ENCODE data around the gene CHRNA7.

DNA sequence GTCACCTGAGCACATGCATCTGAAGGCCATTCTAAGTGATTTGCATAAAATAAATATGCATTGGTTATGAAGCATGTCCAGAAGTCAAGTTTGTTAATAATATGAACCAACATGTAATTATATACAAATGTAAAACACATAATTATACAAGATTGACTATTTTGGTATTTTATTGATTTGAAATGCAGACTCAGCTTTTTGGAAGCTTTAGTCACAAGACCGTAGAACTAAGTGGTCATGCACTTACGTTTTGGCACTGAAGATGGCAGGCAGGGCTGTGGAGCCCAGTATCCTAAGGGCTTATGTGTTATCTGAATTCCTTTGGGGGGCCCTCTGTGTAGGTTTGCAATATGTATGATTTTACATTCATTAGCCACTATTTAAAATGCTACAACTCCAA is 5.0 kb downstream of the CHRNA7 start:
- TF ChIP-seq EP300 (IDR thresholded peaks at IDR 0.05; ENCODE audit: low read depth) = no peak
- TF ChIP-seq POLR2A (IDR thresholded peaks at IDR 0.05) = no peak
- TF ChIP-seq, protein P1, sequence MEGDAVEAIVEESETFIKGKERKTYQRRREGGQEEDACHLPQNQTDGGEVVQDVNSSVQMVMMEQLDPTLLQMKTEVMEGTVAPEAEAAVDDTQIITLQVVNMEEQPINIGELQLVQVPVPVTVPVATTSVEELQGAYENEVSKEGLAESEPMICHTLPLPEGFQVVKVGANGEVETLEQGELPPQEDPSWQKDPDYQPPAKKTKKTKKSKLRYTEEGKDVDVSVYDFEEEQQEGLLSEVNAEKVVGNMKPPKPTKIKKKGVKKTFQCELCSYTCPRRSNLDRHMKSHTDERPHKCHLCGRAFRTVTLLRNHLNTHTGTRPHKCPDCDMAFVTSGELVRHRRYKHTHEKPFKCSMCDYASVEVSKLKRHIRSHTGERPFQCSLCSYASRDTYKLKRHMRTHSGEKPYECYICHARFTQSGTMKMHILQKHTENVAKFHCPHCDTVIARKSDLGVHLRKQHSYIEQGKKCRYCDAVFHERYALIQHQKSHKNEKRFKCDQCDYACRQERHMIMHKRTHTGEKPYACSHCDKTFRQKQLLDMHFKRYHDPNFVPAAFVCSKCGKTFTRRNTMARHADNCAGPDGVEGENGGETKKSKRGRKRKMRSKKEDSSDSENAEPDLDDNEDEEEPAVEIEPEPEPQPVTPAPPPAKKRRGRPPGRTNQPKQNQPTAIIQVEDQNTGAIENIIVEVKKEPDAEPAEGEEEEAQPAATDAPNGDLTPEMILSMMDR (IDR thresholded peaks at IDR 0.05) = no peak
- no peak for TF ChIP-seq POLR2AphosphoS5 (IDR thresholded peaks at IDR 0.05)
